Liver (tissue), 9 donors: ENCODE measurements around the gene MARCHF3. TPM values are rescaled to one million over a fixed set of nuclear protein-coding genes. Genes with fewer than 3 reads are reported as not detected.

Experiments
- DNase-seq: peaks from one replicate; pipeline ENCODE4 v3.0.0-alpha.2; 2017; ENCODE audit warnings: low spot score
- H3K27ac ChIP-seq, 2 donors: one replicate each; pipeline ENCODE4 v1.7.0; 2013; ENCODE audit warnings: inconsistent platforms in 2 of 2, low read length in 2 of 2, control low read depth in 1 of 2, low read depth in 1 of 2, mild to moderate bottlenecking in 1 of 2
- H3K27me3 ChIP-seq, 4 donors: one replicate each; pipeline versions ENCODE4 v1.6.1 to v1.7.0; 2013; ENCODE audit warnings: low read length in 3 of 4, inconsistent platforms in 1 of 4, mild to moderate bottlenecking in 1 of 4, moderate library complexity in 1 of 4; ENCODE audit not compliant: control insufficient read depth in 4 of 4, insufficient read depth in 4 of 4
- H3K36me3 ChIP-seq, 4 donors: one replicate each; pipeline versions ENCODE4 v1.6.1 to v1.7.0; 2013; ENCODE audit warnings: low read length in 3 of 4, mild to moderate bottlenecking in 3 of 4, low read depth in 1 of 4, moderate library complexity in 1 of 4; ENCODE audit not compliant: control insufficient read depth in 4 of 4, insufficient read depth in 3 of 4
- H3K4me1 ChIP-seq, 4 donors: one replicate each; pipeline versions ENCODE4 v1.6.1 to v1.7.0; 2013; ENCODE audit warnings: low read length in 3 of 4, mild to moderate bottlenecking in 3 of 4, moderate library complexity in 1 of 4; ENCODE audit not compliant: control insufficient read depth in 4 of 4, insufficient read depth in 4 of 4
- H3K4me3 ChIP-seq, 3 donors: one replicate each; pipeline versions ENCODE4 v1.6.1 to v1.7.0; 2013; ENCODE audit warnings: low read length in 3 of 3, control low read depth in 1 of 3, low read depth in 1 of 3, mild to moderate bottlenecking in 1 of 3
- H3K9ac ChIP-seq, 2 donors: one replicate each; pipeline ENCODE4 v1.7.0; 2013; ENCODE audit warnings: low read length in 2 of 2, mild to moderate bottlenecking in 2 of 2, moderate library complexity in 2 of 2, control low read depth in 1 of 2, low read depth in 1 of 2
- H3K9me3 ChIP-seq, 4 donors: one replicate each; pipeline versions ENCODE4 v1.6.1 to v1.7.0; 2013; ENCODE audit warnings: low read length in 3 of 4; ENCODE audit not compliant: control insufficient read depth in 4 of 4
- CTCF ChIP-seq: fragments of 150-350 bp; IDR thresholded peaks from 2 replicates; pipeline ENCODE4 v1.5.1; 2017; ENCODE audit warnings: improper control_type of control experiment, low read depth, low read length; ENCODE audit not compliant: missing input control
- EGR1 ChIP-seq, 2 donors: IDR thresholded peaks; 2 replicates each; pipeline ENCODE4 v1.6.1; 2016 to 2018; ENCODE audit warnings: antibody characterized with exemption in 2 of 2, low read depth in 2 of 2
- FOXA1 ChIP-seq: IDR thresholded peaks from 2 replicates; pipeline ENCODE4 v1.6.1; 2016; ENCODE audit warnings: antibody characterized with exemption
- FOXA2 ChIP-seq: IDR thresholded peaks from 2 replicates; pipeline ENCODE4 v1.6.1; 2016; ENCODE audit warnings: antibody characterized with exemption
- GABPA ChIP-seq, 2 donors: IDR thresholded peaks in 1 of 2; conservative IDR thresholded peaks in 1 of 2; 2 replicates each; pipeline ENCODE4 v1.6.1; 2016; ENCODE audit warnings: antibody characterized with exemption in 2 of 2, mild to moderate bottlenecking in 1 of 2, moderate library complexity in 1 of 2
- HNF4A ChIP-seq, 2 donors: conservative IDR thresholded peaks; 2 replicates each; pipeline ENCODE4 v1.6.1; 2016; ENCODE audit warnings: antibody characterized with exemption in 2 of 2, mild to moderate bottlenecking in 2 of 2
- HNF4G ChIP-seq: IDR thresholded peaks from 2 replicates; pipeline ENCODE4 v1.6.1; 2016; ENCODE audit warnings: antibody characterized with exemption
- JUND ChIP-seq, 2 donors: IDR thresholded peaks; 2 replicates each; pipeline ENCODE4 v1.6.1; 2016; ENCODE audit warnings: antibody characterized with exemption in 2 of 2
- NR2F2 ChIP-seq: IDR thresholded peaks from 2 replicates; pipeline ENCODE4 v1.6.1; 2016; ENCODE audit warnings: antibody characterized with exemption
- RAD21 ChIP-seq, 2 donors: IDR thresholded peaks; 2 replicates each; pipeline ENCODE4 v1.6.1; 2016; ENCODE audit warnings: antibody characterized with exemption in 2 of 2, mild to moderate bottlenecking in 2 of 2
- RXRA ChIP-seq, 2 donors: IDR thresholded peaks; 2 replicates each; pipeline ENCODE4 v1.6.1; 2017 to 2018; ENCODE audit warnings: antibody characterized with exemption in 2 of 2, mild to moderate bottlenecking in 1 of 2
- SP1 ChIP-seq: IDR thresholded peaks from 2 replicates; pipeline ENCODE4 v1.6.1; 2018; ENCODE audit warnings: antibody characterized with exemption, mild to moderate bottlenecking
- TAF1 ChIP-seq: conservative IDR thresholded peaks from 2 replicates; pipeline ENCODE4 v1.6.1; 2016; ENCODE audit warnings: antibody characterized with exemption, mild to moderate bottlenecking
- YY1 ChIP-seq: IDR thresholded peaks from 2 replicates; pipeline ENCODE4 v1.6.1; 2016; ENCODE audit warnings: antibody characterized with exemption, mild to moderate bottlenecking
- ZBTB33 ChIP-seq: IDR thresholded peaks from 2 replicates; pipeline ENCODE4 v1.6.1; 2016; ENCODE audit warnings: antibody characterized with exemption
- polyA plus RNA-seq, 2 donors: library from polyadenylated mRNA; stranded (reverse) in 1 of 2; unstranded in 1 of 2; fragments of 200-250 nt in 1 of 2; fragments of >200 nt in 1 of 2; fragmentation: Nextera tagmentation in 1 of 2; extraction: Ambion mirVana in 1 of 2; gene quantifications; one replicate each; pipeline versions ENCODE4 v1.2.1 to v1.2.3, GENCODE V29; 2013 to 2015
- total RNA-seq, 2 donors: library from RNA; depleted of rRNA; stranded (reverse); fragments of >200 nt; gene quantifications; one replicate each; pipeline ENCODE4 v1.2.3, GENCODE V29; 2014
- TF ChIP-seq, protein P1 (sequence below): IDR thresholded peaks from 2 replicates; pipeline ENCODE4 v1.6.1; 2016; ENCODE audit warnings: antibody characterized with exemption, mild to moderate bottlenecking
- TF ChIP-seq, protein P2 (sequence below): IDR thresholded peaks from 2 replicates; pipeline ENCODE4 v1.6.1; 2016; ENCODE audit warnings: antibody characterized with exemption
- TF ChIP-seq, protein P3 (sequence below): IDR thresholded peaks from 2 replicates; pipeline ENCODE4 v1.6.1; 2016; ENCODE audit warnings: antibody characterized with exemption
- donor health status: healthy.
- donor health status: healthy.
- donor health status: healthy.
- donor health status: healthy.
- donor health status: healthy.

Gene MARCHF3
- total and polyA plus RNA-seq, 4 donors = 0.93 to 51.0 (median 1.4) TPM

DNA sequence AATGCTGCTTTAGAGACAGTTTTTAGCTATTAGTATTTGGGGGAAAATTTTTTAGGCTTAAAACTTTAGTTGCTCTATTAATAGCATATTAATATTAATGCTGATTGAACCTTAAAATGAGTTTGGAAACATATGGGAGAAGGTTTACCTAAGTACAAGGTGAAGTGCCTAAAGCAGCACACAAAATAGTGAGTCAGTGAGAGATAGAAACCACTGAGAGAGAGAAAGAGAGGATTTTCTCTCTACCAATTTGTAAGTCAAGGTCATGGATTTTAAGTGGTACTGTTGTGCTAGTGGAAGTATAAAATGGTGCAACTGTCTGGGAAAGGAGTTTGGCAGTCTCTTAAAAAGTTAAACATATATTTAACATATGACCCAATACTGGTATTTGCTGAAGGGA is 64.9 kb downstream of the MARCHF3 start:
- no peaks in the 10 kb centered on the region for H3K9me3 ChIP-seq
- no peaks in the 10 kb centered on the region for H3K36me3 ChIP-seq
- H3K9ac ChIP-seq = no peak overlapping the region
- no peaks in the 10 kb centered on the region for H3K27me3 ChIP-seq
- no peak for DNase-seq
- H3K4me3 ChIP-seq = no peak overlapping the region
- peaks cover 0 to 1% (median 0%) of the 10 kb centered on the region in 4 donors for H3K4me1 ChIP-seq
- no peak overlapping the region for H3K27ac ChIP-seq
- no peak for TF ChIP-seq JUND (IDR thresholded peaks at IDR 0.05)
- no peak for TF ChIP-seq RAD21 (IDR thresholded peaks at IDR 0.05)
- TF ChIP-seq CTCF = no peak
- TF ChIP-seq, protein P1, sequence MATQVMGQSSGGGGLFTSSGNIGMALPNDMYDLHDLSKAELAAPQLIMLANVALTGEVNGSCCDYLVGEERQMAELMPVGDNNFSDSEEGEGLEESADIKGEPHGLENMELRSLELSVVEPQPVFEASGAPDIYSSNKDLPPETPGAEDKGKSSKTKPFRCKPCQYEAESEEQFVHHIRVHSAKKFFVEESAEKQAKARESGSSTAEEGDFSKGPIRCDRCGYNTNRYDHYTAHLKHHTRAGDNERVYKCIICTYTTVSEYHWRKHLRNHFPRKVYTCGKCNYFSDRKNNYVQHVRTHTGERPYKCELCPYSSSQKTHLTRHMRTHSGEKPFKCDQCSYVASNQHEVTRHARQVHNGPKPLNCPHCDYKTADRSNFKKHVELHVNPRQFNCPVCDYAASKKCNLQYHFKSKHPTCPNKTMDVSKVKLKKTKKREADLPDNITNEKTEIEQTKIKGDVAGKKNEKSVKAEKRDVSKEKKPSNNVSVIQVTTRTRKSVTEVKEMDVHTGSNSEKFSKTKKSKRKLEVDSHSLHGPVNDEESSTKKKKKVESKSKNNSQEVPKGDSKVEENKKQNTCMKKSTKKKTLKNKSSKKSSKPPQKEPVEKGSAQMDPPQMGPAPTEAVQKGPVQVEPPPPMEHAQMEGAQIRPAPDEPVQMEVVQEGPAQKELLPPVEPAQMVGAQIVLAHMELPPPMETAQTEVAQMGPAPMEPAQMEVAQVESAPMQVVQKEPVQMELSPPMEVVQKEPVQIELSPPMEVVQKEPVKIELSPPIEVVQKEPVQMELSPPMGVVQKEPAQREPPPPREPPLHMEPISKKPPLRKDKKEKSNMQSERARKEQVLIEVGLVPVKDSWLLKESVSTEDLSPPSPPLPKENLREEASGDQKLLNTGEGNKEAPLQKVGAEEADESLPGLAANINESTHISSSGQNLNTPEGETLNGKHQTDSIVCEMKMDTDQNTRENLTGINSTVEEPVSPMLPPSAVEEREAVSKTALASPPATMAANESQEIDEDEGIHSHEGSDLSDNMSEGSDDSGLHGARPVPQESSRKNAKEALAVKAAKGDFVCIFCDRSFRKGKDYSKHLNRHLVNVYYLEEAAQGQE = no peak
- TF ChIP-seq SP1 = no peak
- no peak for TF ChIP-seq HNF4A (conservative IDR thresholded peaks at IDR 0.05)
- TF ChIP-seq RXRA (IDR thresholded peaks at IDR 0.05) = no peak
- TF ChIP-seq, protein P2, sequence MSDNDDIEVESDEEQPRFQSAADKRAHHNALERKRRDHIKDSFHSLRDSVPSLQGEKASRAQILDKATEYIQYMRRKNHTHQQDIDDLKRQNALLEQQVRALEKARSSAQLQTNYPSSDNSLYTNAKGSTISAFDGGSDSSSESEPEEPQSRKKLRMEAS = no peak
- TF ChIP-seq FOXA2 = no peak
- no peak for TF ChIP-seq YY1
- TF ChIP-seq NR2F2 = no peak
- TF ChIP-seq EGR1 (IDR thresholded peaks at IDR 0.05; ENCODE audit: low read depth in 2 of 2) = no peak
- TF ChIP-seq, protein P3, sequence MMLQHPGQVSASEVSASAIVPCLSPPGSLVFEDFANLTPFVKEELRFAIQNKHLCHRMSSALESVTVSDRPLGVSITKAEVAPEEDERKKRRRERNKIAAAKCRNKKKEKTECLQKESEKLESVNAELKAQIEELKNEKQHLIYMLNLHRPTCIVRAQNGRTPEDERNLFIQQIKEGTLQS = no peak
- TF ChIP-seq FOXA1 = no peak
- TF ChIP-seq GABPA (IDR thresholded peaks at IDR 0.05 in 1 of 2, conservative IDR thresholded peaks at IDR 0.05 in 1 of 2) = no peak
- no peak for TF ChIP-seq ZBTB33
- TF ChIP-seq TAF1 = no peak
- TF ChIP-seq HNF4G = no peak
